Neutrophil (primary cell): ENCODE results near the gene ZG16.
A peak's percentile ranks its signal among the peaks of the same experiment; 100 is the strongest.
"Not testable (repeated sequence)": the region's sequence is repeated elsewhere in the genome, so short reads cannot be mapped to it uniquely, and the experiment has no call there.

Source experiments
- H3K27ac ChIP-seq: fragments of 200-600 bp; sonication (generic); 2 replicates; pipeline ENCODE4 v1.5.1; 2016; ENCODE audit warnings: mild to moderate bottlenecking, moderate library complexity
- H3K27me3 ChIP-seq: fragments of 200-600 bp; sonication (generic); 2 replicates; pipeline ENCODE4 v1.6.0; 2016; ENCODE audit warnings: mild to moderate bottlenecking
- H3K36me3 ChIP-seq: fragments of 200-600 bp; sonication (generic); 2 replicates; pipeline ENCODE4 v1.5.1; 2017
- H3K4me1 ChIP-seq, 2 experiments: fragments of 200-600 bp in 1 of 2; sonication (generic) in 1 of 2; 1 replicate in 1 of 2; 2 replicates in 1 of 2; pipeline versions ENCODE4 v1.5.1 to v1.6.1; 2013 to 2016; ENCODE audit warnings: low read depth in 1 of 2, low read length in 1 of 2, mild to moderate bottlenecking in 1 of 2, moderate library complexity in 1 of 2; ENCODE audit not compliant: control insufficient read depth in 1 of 2, insufficient read depth in 1 of 2
- H3K4me3 ChIP-seq, 2 experiments: fragments of 200-600 bp in 1 of 2; sonication (generic) in 1 of 2; 1 replicate in 1 of 2; 2 replicates in 1 of 2; pipeline ENCODE4 v1.5.1; 2013 to 2016; ENCODE audit warnings: low read depth in 1 of 2, low read length in 1 of 2, mild to moderate bottlenecking in 1 of 2, moderate library complexity in 1 of 2
- H3K9me3 ChIP-seq: fragments of 200-600 bp; sonication (generic); 2 replicates; pipeline ENCODE4 v1.5.1; 2016
- CTCF ChIP-seq: fragments of 200-600 bp; sonication (generic); IDR thresholded peaks from 2 replicates; pipeline ENCODE4 v1.5.1; 2016; ENCODE audit warnings: antibody characterized with exemption

Gene ZG16

GRCh38 chr16:29789775-29790182 is 11.7 kb downstream of the ZG16 start:
- peaks cover 44 to 53% of the 10 kb centered on the region in 2 experiments for H3K4me1 ChIP-seq
- peak overlapping the region; percentile 89 for H3K27ac ChIP-seq
- TF ChIP-seq CTCF = no peak

GRCh38 chr16:29790183-29790948 is 12.3 kb downstream of the ZG16 start, which contains the start of gene KIF22:
Gene KIF22, plus strand, starts transcription at chr16:29790751. Its CDS starts 9 bp downstream, at chr16:29790760.
- Histone ChIP-seq H3K4me1 (peaks cover 41 to 54% of the 10 kb centered on the region in 2 experiments), H3K27ac (peak within 1 kb of the TSS; percentile 89), H3K4me3 (peak within 1 kb of the TSS; percentile 79 to 94), H3K36me3 (no peaks in the 10 kb centered on the region), H3K27me3 (no peaks in the 10 kb centered on the region), H3K9me3 (no peaks in the 10 kb centered on the region)
- TF ChIP-seq CTCF = peak; percentile 98

More at GRCh38 chr16:29789775-29790182, 11.7 kb downstream of the ZG16 start:
- Histone ChIP-seq H3K4me3 (peak overlapping the region; percentile 79 to 94), H3K9me3 (no peaks in the 10 kb centered on the region), H3K36me3 (no peaks in the 10 kb centered on the region), H3K27me3 (no peaks in the 10 kb centered on the region)

GRCh38 chr16:29790949-29791844 is 13.1 kb downstream of the ZG16 start:
- no peaks in the 10 kb centered on the region for H3K27me3 ChIP-seq
- no peaks in the 10 kb centered on the region for H3K9me3 ChIP-seq
- H3K36me3 ChIP-seq = no peaks in the 10 kb centered on the region
- peak overlapping the region; percentile 79 to 94 for H3K4me3 ChIP-seq
- no peak for TF ChIP-seq CTCF
- peaks cover 38 to 51% of the 10 kb centered on the region in 2 experiments for H3K4me1 ChIP-seq
- peak overlapping the region; percentile 89 for H3K27ac ChIP-seq

GRCh38 chr16:29791845-29792807 is 14.1 kb downstream of the ZG16 start:
- no peak for TF ChIP-seq CTCF
- H3K27ac ChIP-seq = no peak overlapping the region
- no peaks in the 10 kb centered on the region for H3K27me3 ChIP-seq
- H3K4me3 ChIP-seq = peak overlapping the region in 1 of 2 experiments; percentile 94
- no peaks in the 10 kb centered on the region for H3K9me3 ChIP-seq
- no peaks in the 10 kb centered on the region for H3K36me3 ChIP-seq
- H3K4me1 ChIP-seq = peaks cover 38 to 51% of the 10 kb centered on the region in 2 experiments

GRCh38 chr16:29793153-29793552 is 15.1 kb downstream of the ZG16 start:
- peaks cover 38 to 51% of the 10 kb centered on the region in 2 experiments for H3K4me1 ChIP-seq
- H3K27ac ChIP-seq, H3K36me3 ChIP-seq, H3K9me3 ChIP-seq, H3K4me3 ChIP-seq, H3K27me3 ChIP-seq: not testable (repeated sequence)
